ENCODE results near the gene FAM193B.
"Not testable (repeated sequence)": the region's sequence is repeated elsewhere in the genome, so short reads cannot be mapped to it uniquely, and the experiment has no call there.

The FAM193B gene

DNA sequence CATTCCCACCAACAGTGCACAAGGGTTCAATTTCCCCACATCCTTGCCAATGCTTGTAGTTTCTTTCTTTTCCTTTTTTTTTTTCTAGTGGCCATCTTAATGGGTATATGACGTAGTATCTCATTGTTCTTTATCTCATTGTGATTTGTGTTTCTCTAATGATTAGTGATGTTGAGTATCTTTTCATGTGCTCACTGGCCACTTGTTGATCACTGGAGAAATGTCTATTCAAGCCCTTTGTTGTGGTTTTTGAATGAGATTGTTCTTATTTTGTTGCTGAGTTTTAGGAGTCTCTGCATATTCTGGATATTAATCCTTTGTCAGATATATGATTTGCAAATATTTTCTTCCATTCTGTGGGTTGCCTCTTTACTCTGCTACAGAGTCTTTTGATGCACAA, 36.0 kb upstream of the FAM193B start:
- TF ChIP-seq POU2F2 (IDR thresholded peaks at IDR 0.05; ENCODE audit: low read depth, low read length) (no peak), SPI1 (IDR thresholded peaks at IDR 0.05; ENCODE audit: low read depth, low read length) (no peak)
- DNase-seq (ENCODE audit: insufficient read length, low spot score) (no peak), FAIRE-seq (no peak)

DNA sequence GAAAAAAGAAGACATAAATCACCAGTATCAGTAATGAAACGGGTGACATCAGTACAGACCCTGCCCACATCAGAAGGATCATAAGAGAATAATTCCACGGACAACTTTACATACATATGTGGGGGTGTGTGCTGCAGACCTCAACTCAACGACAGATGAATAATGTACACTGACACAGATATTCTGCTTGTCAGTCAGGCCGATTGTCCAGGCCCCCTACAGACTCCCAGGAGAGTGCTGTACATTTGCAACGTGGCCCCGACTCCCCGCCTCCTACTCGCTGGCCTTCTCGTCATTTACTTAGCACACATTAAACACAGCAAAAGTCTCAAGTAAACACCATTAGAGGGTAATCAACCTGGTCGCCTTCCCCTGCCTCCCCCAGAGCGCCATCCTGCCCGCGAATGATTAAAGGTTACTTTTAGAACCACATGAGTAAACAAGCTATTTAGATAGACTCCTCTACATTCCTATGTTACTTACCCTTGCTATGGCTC, 34.1 kb upstream of the FAM193B start:
- no peak for TF ChIP-seq POLR2AphosphoS5 (IDR thresholded peaks at IDR 0.05; ENCODE audit: low read depth, low read length)
- TF ChIP-seq TAF1 (IDR thresholded peaks at IDR 0.05; ENCODE audit: low read depth, low read length) = no peak
- TF ChIP-seq POU2F2 (IDR thresholded peaks at IDR 0.05; ENCODE audit: low read depth, low read length) = no peak
- TF ChIP-seq PAX5 (IDR thresholded peaks at IDR 0.05; ENCODE audit: insufficient read depth, low read length, severe bottlenecking) = no peak
- TF ChIP-seq POLR2A (IDR thresholded peaks at IDR 0.05; ENCODE audit: low read depth, low read length) = no peak
- TF ChIP-seq SPI1 (IDR thresholded peaks at IDR 0.05; ENCODE audit: low read depth, low read length) = no peak
- no peak for FAIRE-seq

DNA sequence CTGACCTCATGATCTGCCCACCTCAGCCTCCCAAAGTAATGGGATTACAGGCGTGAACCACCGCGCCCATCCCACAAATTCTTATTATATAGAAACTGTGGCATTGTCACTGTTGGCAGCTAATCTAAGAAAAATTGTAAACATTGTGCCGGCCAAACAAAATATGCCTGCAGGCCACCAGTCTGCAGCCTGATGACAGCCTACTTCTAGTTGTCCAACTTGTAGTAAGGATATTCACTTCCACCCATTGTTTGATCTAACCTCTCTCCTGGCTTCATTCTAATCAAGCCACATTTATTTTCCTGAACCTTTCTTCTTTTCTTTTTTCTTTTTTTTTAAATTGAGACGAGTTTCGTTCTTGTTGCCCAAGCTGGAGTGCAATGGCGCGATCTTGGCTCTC, 24.0 kb upstream of the FAM193B start:
- no peak for TF ChIP-seq SPI1 (IDR thresholded peaks at IDR 0.05; ENCODE audit: low read depth, low read length)
- TF ChIP-seq PAX5 (IDR thresholded peaks at IDR 0.05; ENCODE audit: insufficient read depth, low read length, severe bottlenecking) = no peak
- TF ChIP-seq POLR2A (IDR thresholded peaks at IDR 0.05; ENCODE audit: low read depth, low read length) = no peak
- no peak for TF ChIP-seq POLR2AphosphoS5 (IDR thresholded peaks at IDR 0.05; ENCODE audit: low read depth, low read length)
- TF ChIP-seq TAF1 (IDR thresholded peaks at IDR 0.05; ENCODE audit: low read depth, low read length) = no peak
- no peak for TF ChIP-seq POU2F2 (IDR thresholded peaks at IDR 0.05; ENCODE audit: low read depth, low read length)
- DNase-seq (ENCODE audit: insufficient read length, low spot score) = no peak
- FAIRE-seq = no peak

More for the DNA sequence above, 34.1 kb upstream of the FAM193B start:
- no peak for DNase-seq (ENCODE audit: insufficient read length, low spot score)

DNA sequence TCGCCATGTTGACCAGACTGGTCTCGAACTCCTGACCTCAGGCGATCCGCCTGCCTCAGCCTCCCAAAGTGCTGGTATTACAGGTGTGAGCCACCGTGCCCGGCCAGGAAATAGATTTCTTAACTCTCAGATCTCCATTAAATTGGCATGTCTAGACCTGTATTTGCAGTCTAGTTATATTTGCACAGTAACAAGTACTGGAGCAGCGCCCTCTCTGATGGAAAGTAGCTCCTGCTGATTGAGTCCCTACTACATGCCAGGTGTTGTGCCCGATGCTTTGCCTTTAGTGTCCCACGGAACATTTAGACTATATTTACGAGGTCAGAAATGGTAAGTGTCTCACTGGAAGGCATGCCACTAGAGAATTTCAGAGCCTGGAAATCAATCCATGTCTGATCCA, 21.8 kb upstream of the FAM193B start:
- TF ChIP-seq POLR2A (IDR thresholded peaks at IDR 0.05; ENCODE audit: low read depth, low read length) = no peak
- TF ChIP-seq POU2F2 (IDR thresholded peaks at IDR 0.05; ENCODE audit: low read depth, low read length) = no peak
- no peak for TF ChIP-seq POLR2AphosphoS5 (IDR thresholded peaks at IDR 0.05; ENCODE audit: low read depth, low read length)
- no peak for TF ChIP-seq PAX5 (IDR thresholded peaks at IDR 0.05; ENCODE audit: insufficient read depth, low read length, severe bottlenecking)
- TF ChIP-seq TAF1 (IDR thresholded peaks at IDR 0.05; ENCODE audit: low read depth, low read length) = no peak
- no peak for TF ChIP-seq SPI1 (IDR thresholded peaks at IDR 0.05; ENCODE audit: low read depth, low read length)
- no peak for DNase-seq (ENCODE audit: insufficient read length, low spot score)
- no peak for FAIRE-seq

DNA sequence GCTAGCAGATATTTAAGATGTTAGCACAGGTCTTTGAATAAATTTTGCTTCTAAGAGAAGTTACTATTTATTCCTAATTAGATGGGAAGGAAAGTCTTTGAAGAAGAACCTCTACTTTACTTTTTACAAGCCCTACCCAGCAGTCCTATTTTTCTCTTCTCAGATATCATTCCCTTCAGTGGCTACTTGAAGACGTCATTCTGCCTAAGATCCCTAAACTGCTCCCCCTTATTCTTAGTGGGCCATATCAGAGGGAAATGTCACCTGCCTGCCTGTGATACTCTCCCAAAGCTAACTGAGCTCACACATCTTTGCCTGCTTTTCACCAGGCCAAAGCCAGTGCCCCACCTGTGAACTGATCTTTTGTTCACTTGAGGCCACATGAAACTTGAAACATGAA, 21.1 kb upstream of the FAM193B start:
- TF ChIP-seq POU2F2 (IDR thresholded peaks at IDR 0.05; ENCODE audit: low read depth, low read length) = no peak
- TF ChIP-seq POLR2A (IDR thresholded peaks at IDR 0.05; ENCODE audit: low read depth, low read length) = no peak
- TF ChIP-seq SPI1 (IDR thresholded peaks at IDR 0.05; ENCODE audit: low read depth, low read length) = no peak
- TF ChIP-seq TAF1 (IDR thresholded peaks at IDR 0.05; ENCODE audit: low read depth, low read length) = no peak
- no peak for TF ChIP-seq PAX5 (IDR thresholded peaks at IDR 0.05; ENCODE audit: insufficient read depth, low read length, severe bottlenecking)
- TF ChIP-seq POLR2AphosphoS5 (IDR thresholded peaks at IDR 0.05; ENCODE audit: low read depth, low read length) = no peak
- no peak for FAIRE-seq

DNA sequence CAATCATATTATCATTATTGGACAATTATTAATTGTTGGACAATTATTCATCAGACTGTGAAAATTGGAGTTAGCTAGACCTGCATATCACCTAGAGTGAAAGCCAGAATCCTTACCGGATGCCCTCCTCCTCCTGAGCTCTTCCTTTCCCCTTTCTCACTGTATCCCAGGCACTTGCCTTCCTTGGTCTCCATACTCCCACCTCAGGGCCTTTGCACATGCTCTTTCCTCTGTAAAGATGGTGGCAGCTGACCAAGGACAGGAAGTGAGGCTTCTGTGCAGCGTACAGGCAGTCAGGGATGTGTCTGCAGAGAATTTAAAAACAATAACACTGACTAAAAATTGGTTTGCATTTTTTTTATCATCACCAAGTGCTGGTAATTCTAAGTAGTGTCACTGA, 15.5 kb upstream of the FAM193B start:
- FAIRE-seq = no peak
- TF ChIP-seq SPI1 (IDR thresholded peaks at IDR 0.05; ENCODE audit: low read depth, low read length) (no peak), PAX5 (IDR thresholded peaks at IDR 0.05; ENCODE audit: insufficient read depth, low read length, severe bottlenecking) (no peak), TAF1 (IDR thresholded peaks at IDR 0.05; ENCODE audit: low read depth, low read length) (no peak), POLR2A (IDR thresholded peaks at IDR 0.05; ENCODE audit: low read depth, low read length) (no peak), POLR2AphosphoS5 (IDR thresholded peaks at IDR 0.05; ENCODE audit: low read depth, low read length) (no peak), POU2F2 (IDR thresholded peaks at IDR 0.05; ENCODE audit: low read depth, low read length) (no peak)
- DNase-seq (ENCODE audit: insufficient read length, low spot score) = no peak

More for the DNA sequence above, 21.1 kb upstream of the FAM193B start:
- no peak for DNase-seq (ENCODE audit: insufficient read length, low spot score)

DNA sequence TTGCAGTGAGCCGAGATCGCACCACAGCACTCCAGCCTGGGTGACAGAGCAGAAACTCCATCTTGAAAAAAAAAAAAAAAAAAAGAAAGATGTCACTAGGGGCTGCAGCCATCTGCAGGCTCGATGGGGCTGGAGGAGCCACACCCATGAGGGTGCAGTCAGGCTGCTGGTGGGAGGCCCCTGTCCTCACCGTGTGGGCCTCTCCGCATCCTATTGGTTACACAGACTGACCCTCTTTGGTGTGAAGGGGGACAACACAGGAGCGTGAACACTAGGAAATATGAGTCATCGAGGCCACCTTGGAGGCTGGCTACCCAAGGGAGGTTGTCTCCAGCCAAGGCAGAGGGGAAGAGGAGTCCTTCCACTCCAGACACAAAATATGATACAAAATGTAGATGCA, 14.0 kb upstream of the FAM193B start:
- no peak for TF ChIP-seq PAX5 (IDR thresholded peaks at IDR 0.05; ENCODE audit: insufficient read depth, low read length, severe bottlenecking)
- no peak for TF ChIP-seq POLR2A (IDR thresholded peaks at IDR 0.05; ENCODE audit: low read depth, low read length)
- no peak for TF ChIP-seq POU2F2 (IDR thresholded peaks at IDR 0.05; ENCODE audit: low read depth, low read length)
- TF ChIP-seq TAF1 (IDR thresholded peaks at IDR 0.05; ENCODE audit: low read depth, low read length) = no peak
- no peak for TF ChIP-seq POLR2AphosphoS5 (IDR thresholded peaks at IDR 0.05; ENCODE audit: low read depth, low read length)
- no peak for TF ChIP-seq SPI1 (IDR thresholded peaks at IDR 0.05; ENCODE audit: low read depth, low read length)
- no peak for DNase-seq (ENCODE audit: insufficient read length, low spot score)
- FAIRE-seq = no peak

DNA sequence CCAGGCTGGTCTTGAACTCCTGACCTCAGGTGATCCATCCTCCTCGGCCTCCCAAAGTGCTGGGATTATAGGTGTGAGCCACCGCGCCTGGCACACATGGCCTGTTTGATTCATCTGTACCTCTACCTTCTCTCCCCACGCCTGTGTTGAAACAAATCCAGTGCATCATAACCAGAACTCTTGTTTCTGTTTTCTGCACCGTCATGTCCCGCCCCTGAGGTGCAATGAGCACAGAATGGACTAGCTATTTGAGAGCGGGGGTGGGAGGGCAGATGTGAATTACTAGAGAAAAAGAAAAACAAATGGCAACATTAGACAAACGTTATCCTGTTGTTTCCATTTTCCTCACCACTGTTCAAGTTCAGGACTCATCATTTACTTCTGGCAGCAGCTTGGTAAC, 10.7 kb upstream of the FAM193B start:
- DNase-seq (ENCODE audit: insufficient read length, low spot score) (no peak), FAIRE-seq (no peak)
- TF ChIP-seq TAF1 (IDR thresholded peaks at IDR 0.05; ENCODE audit: low read depth, low read length) = no peak
- TF ChIP-seq POLR2AphosphoS5 (IDR thresholded peaks at IDR 0.05; ENCODE audit: low read depth, low read length) = no peak
- no peak for TF ChIP-seq SPI1 (IDR thresholded peaks at IDR 0.05; ENCODE audit: low read depth, low read length)
- TF ChIP-seq POU2F2 (IDR thresholded peaks at IDR 0.05; ENCODE audit: low read depth, low read length) = no peak
- no peak for TF ChIP-seq PAX5 (IDR thresholded peaks at IDR 0.05; ENCODE audit: insufficient read depth, low read length, severe bottlenecking)
- TF ChIP-seq POLR2A (IDR thresholded peaks at IDR 0.05; ENCODE audit: low read depth, low read length) = no peak

- not testable (repeated sequence) for DNase-seq (ENCODE audit: insufficient read length, low spot score); FAIRE-seq
These were observed 5.1 kb upstream of the FAM193B start for GRCh38 chr5:177559446-177559941.

DNA sequence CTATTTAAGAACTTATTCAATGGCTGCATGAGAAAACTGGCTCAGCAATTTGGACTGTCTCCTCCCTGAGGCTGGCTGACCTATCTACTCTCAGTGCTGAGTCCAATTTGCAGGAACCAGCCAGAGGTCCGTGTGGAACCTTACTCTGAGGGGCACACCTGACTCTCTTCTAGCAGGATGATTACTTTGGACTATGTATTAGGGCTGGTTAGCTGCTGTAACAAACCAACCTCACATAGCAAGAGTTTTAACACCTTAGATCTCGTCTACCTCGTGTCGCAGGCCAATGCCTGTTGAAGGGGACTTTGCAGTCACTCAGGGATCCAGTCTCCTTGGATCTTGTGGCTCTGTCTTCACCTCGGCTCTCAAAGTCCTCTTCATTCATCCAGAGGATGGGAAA, 3.4 kb upstream of the FAM193B start:
- FAIRE-seq (no peak), DNase-seq (ENCODE audit: insufficient read length, low spot score) (no peak)
- TF ChIP-seq TAF1 (IDR thresholded peaks at IDR 0.05; ENCODE audit: low read depth, low read length) = no peak
- no peak for TF ChIP-seq SPI1 (IDR thresholded peaks at IDR 0.05; ENCODE audit: low read depth, low read length)
- no peak for TF ChIP-seq PAX5 (IDR thresholded peaks at IDR 0.05; ENCODE audit: insufficient read depth, low read length, severe bottlenecking)
- no peak for TF ChIP-seq POU2F2 (IDR thresholded peaks at IDR 0.05; ENCODE audit: low read depth, low read length)
- no peak for TF ChIP-seq POLR2A (IDR thresholded peaks at IDR 0.05; ENCODE audit: low read depth, low read length)
- no peak for TF ChIP-seq POLR2AphosphoS5 (IDR thresholded peaks at IDR 0.05; ENCODE audit: low read depth, low read length)

Data from GM12891 (cell line).